Right kidney (tissue), 1 donor: Measurements from ENCODE around the gene ZNF653.

Experiments
- DNase-seq: peaks from one replicate; pipeline ENCODE4 v3.0.0-alpha.2; 2016

Gene ZNF653

GRCh38 chr19:11519138-11519537 lies 13.5 kb upstream of the ZNF653 start:
- DNase-seq: no peak

DNA sequence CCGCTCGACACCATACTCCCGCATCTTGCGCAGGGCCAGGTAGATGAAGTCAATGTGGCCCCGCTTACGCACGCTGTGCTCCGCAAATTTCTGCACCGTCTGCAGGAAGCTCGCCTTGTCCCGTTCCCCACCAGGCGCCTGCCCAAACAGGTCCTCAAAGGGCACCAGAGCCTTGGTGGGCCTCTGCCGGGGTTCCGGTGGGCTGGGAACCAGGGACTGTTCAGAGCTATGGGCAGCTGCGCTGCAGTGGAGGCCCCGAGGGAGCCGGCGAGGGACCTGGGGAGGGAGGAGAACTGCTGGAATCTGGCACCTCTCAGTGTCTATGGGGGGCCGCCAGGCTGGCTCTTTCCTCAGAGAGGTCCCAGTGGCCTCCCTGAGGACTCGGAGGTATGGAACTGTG lies 8.3 kb upstream of the ZNF653 start:
- no peak for DNase-seq

- no peak for DNase-seq
These were observed 4.8 kb upstream of the ZNF653 start for GRCh38 chr19:11510444-11510843.

DNA sequence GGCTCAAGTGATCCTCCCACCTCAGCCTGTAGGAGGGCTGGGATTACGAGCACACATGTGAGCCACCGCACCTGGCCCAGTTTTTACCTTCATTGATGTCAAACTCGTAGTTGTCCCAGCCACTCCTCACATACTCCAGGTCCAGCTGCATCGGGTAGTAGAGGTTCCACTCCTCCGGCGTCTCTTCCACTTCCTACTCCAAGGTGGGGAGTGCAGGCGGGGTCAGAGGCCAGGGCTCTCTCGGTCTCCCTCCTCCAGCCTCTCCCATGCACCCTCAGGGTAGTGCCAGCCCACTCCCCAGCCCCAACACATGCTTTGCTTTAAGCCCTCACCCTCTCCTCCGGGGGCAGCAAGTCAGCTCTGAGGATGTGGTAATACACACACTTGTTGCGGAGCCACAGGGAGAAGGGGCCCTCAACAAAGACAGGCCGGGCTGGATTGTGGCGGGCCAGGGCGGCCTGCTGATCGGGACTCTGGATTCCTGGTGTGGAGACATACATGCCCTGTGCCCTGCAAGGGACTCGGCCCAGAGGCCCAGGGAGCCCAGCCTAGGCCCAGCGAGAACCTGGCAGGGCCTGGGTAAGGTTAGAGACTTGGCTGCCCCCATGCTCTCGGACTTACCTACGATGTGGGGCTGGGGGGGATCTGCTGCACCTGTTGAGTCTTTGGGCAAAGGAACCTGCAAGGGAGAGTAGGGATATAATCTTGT lies 1.9 kb upstream of the ZNF653 start:
- DNase-seq: no peak

DNA sequence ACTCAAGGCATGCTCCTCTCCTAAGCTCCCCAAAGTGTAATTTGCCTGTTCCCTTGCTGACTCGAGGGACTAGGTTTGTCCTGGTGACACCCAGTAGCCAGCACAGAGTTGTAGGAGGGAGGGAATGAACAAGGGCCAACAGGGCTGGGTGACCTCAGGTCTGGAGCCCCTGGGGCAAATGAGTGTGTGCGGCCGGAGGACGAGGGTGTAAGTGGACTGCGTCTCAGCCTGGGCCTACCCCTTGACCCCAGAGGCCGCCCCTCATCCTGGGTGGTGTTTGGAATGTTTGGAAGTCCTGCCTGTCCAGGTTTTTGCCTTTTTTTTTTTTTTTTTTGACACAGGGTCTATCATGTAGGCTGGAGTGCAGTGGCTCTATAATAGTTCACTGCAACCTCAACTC lies 1.3 kb upstream of the ZNF653 start:
- no peak for DNase-seq

GRCh38 chr19:11506101-11506555 lies 489 bp upstream of the ZNF653 start:
- DNase-seq: no peak

- no peak for DNase-seq
These were observed 571 bp downstream of the ZNF653 start for GRCh38 chr19:11505032-11505503.

GRCh38 chr19:11504502-11505031 lies 1.1 kb downstream of the ZNF653 start:
- DNase-seq: no peak

DNA sequence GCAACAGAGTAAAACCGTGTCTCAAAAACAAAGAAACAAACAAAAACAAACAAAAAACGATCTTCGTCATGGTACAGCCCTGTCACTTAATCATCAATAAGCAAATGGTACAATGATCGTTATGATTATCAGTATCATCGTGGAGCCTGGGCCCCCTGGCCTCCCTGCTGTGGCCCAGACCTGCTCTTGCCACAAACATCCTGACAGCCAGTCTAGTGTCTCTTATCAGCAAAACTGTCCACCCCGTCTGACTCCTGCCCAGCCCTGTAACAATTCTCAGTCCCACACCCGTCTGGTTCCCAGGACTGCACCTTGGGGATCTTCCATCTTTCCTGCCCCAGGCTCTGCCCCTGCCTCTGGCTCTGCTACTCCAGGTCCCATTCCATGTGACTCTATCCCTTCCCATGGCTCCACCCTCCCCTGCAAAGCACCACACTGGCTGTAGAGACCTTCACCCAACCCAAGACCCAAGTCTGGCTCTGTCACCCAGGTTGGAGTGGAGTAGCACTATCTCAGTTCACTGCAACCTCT lies 5.7 kb downstream of the ZNF653 start:
- DNase-seq: no peak

- DNase-seq: no peak
These were observed 6.4 kb downstream of the ZNF653 start for GRCh38 chr19:11499220-11499726.

DNA sequence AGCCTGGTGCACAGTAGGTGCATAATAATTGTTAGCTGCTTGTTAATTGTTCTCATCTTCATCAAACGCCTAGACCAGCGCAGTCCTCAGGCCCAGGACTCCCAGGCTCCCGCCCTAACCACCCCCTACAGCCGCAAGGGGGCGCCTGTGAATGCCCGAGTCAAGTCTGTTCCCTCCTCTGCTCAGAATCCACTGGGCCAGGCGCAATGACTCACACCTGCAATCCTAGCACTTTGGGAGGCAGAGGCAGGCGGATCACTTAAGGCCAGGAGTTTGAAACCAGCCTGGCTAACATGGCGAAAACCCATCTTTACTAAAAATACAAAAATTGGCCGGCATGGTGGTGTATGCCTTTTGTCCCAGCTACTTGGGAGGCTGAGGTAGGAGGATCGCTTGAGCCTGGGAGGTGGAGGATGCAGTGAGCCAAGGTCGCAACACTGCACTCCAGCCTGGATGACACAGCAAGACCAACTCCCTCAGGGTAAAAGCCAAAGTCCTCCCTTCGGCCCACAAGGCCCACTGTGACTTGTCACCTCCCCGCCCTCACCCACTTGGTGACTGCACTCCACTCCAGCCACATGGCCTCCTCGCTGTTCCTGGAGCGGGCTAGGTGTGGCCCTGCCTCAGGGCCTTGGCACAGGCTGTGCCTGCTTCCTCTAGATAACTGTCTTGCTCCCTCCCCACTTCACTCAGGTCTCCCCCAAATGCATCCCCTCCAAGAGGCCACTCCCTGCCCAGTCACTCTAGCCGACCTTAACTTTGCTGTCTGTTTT lies 9.1 kb downstream of the ZNF653 start:
- DNase-seq: no peak

GRCh38 chr19:11495885-11496284 lies 9.8 kb downstream of the ZNF653 start:
- no peak for DNase-seq

- no peak for DNase-seq
These were observed 10.2 kb downstream of the ZNF653 start for GRCh38 chr19:11495481-11495880.

DNA sequence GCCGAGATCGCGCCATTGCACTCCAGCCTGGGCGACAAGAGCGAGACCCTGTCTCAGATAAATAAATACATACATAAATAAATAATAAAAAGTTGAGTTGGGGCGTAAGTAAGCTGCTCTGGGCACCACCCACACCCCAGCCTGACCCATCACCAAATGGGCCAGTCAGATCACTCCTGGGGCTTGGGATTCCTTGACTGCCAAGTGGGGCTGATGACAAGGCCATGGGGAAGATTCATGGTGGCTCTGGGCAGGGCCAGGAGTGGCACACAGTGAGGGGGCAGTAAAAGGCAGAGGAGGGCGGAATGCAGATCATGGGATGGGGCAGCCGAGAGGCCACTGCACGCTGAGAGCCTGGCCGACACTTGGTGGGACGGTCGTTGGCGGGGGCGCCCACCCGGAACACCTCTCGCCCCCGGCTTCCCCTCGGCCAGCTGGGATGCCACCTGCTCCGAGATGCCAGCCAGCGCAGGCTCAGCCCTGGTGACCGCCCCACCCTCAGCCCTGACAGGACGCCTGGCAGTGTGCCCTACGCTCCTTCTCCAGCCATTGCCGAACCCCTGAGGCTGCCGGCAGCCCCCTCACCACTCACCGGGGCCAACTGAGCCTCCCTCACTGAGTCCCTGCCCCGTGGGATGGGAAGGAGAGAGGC lies 10.9 kb downstream of the ZNF653 start:
- no peak for DNase-seq

DNA sequence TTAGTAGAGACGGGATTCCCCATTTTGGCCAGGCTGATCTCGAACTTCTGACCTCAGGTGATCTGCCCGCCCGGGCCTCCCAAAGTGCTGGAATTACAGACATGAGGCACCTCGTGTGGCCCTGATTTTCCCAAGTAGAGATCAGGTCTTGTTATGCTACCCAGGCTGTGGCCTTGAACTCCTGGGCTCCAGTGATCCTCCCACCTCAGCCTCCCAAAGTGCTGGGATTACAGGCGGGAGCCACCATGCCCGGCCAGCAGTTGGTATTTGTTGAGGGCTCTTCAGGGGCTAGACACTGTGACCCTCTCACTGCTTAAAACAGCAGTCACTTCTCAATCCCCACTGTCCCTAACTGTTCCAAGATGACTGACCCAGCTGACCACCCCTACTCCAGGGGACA lies 16.3 kb downstream of the ZNF653 start:
- no peak for DNase-seq

GRCh38 chr19:11486661-11487503 lies 18.8 kb downstream of the ZNF653 start:
- no peak for DNase-seq

GRCh38 chr19:11485245-11485837 lies 20.3 kb downstream of the ZNF653 start:
- DNase-seq: no peak

DNA sequence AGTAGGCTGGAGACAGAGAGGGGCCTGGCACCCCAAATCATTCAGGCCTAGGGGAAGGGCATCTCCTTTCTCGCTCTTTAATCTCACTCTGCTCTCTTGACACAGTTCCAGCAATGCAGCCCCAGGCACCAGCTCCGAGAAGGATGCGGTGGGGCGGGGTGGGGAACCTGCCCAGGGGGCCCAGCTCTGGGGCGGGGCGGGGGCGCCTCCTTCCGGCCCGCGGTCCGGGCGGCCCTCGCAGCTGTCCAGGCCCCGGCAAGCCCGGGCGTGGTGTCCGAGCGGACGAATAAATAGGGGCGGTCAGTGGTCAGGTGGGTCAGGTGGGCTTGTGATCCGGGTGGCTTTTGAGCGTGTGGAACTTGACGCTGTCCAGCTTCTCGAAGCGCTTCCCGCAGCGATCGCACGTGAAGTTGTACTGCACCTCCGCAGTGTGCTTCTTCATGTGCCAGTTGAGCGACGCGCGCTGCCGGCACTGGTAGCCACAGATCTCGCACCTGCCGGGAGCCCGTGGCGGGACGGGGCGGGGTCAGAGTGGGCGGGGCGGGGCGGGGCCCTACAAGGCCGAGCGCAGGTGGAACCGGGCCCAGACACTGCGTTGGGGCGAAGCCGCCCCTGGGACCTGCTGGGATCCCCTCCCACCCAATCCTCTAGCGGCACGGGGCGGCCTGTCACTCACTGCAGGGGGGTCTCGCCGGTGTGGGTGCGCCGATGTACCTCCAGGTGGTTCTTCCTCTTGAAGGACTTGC lies 22.1 kb downstream of the ZNF653 start:
- no peak for DNase-seq

DNA sequence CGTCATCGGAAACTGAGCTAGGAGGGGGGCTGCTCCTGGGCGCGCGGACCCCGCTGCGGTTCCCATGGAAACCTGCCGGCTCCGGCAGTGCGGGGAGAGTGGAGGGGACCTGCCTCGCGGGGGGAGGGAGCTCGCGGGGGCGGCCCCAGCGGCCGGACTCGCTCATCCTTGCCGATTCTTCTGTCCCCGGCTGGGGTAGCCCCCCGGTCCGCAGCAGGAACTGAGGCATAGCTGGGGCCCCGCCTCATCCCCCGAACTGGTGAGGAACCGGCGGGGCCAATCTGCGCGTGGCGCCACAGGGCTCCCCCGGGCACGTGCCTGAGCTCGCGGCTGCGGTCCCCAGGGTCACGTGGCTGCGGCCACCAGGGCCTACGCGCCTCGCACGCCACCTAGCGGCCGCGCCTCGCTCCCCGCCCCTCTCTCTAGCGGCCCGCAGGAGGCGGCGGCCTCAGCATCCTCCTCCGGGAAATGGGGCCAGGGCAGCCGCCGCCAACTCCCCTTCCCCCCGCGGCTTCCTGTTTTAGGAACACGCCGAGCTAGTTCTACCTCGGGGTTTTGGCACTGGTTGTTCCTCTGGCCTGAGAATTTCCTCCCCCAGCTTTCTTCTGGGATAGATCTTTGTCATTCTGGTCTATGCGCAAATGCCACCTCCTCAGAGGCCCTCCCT lies 23.1 kb downstream of the ZNF653 start:
- DNase-seq: peak; percentile 72
